NCI-H187 treated with DMSO at 0.1 percent for 48 hours (cell line): Measurements from ENCODE around the gene POMC.
"Not testable (repeated sequence)": the region's sequence is repeated elsewhere in the genome, so short reads cannot be mapped to it uniquely, and the experiment has no call there.

ENCODE experiments used
- DNase-seq: peaks from one replicate; lab custom pipeline; 2025; lab: John Stamatoyannopoulos, UW

The POMC gene

DNA sequence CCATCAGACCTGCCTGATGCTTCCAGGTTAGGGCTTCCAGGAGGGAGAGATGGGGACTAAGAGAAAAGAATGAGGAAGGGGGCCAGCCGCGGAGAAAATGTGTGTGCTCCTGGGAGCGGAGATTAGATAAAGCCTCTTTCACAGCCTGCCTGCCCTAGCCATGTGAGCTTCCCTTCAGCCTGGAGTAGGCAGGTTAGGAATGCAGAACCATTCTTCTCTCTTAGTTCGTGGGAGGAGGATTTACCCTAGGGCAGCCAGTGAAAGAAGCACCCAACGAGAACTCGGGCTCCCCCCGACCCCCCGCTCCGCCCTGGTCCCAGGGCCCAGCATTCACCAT, 36.1 kb downstream of the POMC start:
- no peak for DNase-seq

DNA sequence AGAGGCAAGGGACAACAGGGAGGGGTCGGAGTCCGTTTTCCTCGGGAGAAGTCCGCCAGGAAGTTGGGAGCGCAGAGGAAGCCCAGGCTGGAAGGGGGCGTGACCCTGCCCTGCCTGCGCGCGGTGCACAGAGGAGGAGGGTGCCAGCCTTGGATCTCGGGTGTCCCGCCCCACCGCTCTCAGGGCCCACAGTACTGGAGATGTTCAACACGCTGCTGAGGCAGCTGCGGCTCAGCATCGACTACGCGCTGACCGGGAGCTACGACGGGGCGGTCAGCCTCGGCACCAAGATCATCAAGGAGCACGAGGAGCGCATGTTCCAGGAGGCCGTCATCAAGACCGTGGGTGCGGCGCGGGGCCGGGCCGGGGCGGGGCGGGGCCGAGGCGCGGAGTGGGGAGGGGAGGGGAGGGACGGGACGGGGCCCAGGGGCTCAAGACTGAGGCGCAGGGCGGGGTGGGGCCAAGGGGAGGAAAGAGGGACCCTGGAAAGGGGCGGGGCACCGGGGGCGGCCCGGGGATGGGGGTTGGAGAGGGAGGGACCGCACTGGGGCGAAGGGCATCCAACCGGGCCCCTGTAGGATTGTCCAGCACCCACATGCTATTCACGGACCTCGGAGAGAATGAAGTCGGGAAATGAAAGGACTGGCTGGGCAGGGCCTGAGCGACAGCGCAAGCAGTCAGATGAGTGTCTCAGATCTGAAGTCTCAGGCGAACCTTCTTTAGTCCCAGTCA, 36.6 kb downstream of the POMC start:
- no peak for DNase-seq

DNA sequence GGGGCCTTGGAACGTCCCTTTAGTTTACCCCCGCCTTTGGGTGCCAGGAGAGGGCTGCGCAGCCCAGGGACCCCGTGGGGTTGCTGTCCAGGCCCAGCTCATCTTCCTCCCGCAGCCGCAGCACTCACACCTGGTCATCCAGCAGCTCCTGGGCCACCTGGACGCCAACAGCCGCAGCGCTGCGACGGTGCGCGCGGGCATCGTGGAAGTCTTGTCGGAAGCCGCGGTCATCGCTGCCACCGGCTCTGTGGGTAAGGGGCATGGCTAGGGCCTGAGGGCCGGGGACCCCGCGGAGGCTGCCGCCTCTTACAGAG, 37.2 kb downstream of the POMC start:
- no peak for DNase-seq

DNA sequence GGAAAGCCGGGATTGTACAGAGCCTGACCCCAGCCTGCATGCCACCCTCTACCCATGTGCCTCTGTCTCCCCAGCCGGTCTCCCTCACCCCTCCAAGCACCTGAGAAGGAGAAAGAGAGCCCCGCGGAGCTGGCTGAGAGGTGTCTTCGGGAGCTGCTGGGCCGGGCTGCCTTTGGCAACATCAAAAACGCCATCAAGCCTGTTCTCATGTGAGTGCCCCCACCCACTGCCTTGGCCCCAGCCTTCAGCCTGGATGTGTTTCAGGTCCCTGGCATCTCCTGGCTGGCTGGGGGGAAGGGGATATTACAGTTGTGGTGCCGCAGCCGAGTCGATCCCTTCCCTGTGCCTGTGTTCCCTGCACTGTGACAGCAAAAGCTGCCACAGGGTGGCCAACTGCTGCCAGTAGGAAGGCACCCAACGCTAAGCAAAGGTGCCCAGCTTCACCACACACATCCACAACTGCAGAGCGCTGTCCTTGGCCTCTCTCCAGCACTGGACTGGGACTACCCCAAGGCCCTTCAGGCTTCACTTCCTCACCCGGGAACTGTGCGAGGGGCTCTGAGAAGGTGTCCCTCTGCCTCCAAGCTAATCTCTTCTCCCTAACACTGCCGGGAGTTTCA, 38.4 kb downstream of the POMC start:
- DNase-seq: no peak

DNA sequence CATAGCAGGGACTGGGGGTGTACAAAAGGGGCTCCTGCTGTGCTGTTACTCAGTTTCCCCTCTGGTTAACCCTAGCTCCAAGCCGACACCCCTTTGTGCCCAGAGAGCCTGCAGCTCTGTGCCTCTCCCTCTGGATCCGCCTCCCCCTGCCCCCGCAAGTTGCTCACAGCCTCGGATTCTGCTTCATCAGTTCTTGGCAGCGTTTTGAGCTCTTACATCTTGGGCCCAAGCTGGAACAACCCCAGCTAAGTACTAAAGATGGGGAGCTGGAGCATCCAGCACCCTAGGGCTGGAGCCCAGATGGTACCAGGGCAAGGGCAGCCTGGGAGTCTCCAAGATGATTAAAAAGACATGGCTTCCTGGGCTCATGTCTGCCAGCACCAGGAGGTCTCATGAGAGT, 40.7 kb downstream of the POMC start:
- no peak for DNase-seq

DNA sequence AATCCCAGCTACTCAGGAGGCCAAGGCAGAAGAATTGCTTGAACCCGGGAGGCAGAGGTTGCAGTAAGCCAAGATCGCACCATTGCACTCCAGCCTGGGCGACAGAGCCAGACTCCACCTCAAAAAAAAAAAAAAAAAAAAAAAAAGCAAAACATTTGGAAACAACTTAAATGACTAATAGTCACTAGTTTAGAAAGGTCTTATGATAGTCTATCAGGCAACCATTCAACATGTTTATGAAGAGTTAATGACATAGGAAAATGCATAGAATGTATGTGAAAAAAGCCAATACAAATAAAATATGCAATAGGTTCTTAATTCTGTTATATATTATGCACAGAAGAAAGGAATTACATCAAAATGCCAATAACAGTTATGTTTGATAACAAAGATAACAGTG, 41.3 kb downstream of the POMC start:
- DNase-seq: not testable (repeated sequence)

DNA sequence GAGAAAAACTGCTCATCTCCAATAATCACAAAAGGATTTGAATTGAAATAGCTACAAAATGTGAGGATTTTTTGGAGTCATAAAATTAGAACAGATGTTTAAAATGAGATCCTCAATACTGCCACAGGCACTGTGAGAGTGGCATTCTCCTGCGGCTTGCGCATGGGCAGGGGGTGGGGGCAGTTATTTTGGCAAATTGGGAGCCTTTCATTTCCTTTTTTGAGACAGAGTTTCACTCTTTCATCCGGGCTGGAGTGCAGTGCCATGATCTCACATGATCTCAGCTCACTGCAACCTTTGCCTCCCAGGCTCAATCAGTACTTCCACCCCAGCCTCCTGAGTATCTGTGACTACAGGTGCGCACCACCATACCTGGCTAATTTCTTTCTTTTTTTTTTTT, 42.4 kb downstream of the POMC start:
- DNase-seq: no peak

DNA sequence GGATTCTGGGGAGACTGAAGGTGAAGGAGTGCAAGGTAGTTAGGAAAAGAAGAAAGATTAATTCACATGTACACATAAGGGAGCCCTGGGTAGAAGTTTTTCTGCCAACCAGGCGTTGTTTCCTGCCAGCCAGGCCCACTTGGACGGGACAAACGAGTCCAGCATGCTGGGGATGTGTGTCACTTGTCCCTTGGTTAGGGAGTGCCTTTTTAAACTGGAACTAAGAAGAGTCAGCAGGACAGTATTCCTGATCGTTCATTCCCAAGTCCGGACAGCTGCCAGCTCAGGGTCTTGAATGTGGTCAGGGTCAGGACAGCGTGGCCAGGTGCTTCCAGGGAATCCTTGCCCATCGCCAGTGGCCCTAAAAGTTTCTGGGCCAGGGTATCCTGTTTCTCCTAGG, 43.2 kb downstream of the POMC start:
- DNase-seq: no peak

DNA sequence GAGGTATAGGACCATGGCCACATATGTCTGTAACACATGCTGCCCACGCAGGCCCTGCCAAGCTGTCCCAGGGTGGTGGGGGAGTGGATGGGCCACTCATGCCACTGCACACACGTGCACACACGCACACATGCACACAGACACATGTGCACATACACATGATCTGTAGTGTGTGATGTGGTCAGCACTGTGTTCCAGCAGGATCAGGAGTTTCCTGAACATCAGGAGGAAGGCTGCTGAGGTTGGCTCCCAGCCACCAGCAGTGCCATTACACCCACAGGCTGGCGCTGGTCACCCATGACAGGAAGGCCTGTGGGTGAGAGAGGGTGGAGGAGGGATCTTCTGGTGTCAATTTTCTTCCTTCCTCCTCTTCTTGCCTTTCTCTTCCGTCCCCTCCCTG, 44.7 kb downstream of the POMC start:
- no peak for DNase-seq

DNA sequence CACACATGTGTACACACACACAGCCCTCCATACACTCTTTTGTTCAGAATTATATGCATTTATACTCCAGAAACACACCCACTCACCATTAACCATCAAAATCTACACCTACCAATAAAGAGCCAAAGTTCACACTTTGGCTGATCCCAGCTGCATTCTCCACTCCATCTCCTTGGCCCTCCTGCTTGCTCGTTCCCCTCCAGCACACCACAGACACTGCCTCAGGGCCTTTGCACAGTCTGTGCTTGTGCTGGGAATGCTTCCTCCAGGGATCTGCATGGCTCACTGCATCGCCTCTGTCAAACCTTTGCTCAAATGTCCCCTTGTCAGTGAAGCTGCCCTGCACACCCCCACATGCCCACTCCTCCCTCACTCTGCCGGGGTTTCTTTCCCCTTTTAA, 46.0 kb downstream of the POMC start:
- DNase-seq: no peak

DNA sequence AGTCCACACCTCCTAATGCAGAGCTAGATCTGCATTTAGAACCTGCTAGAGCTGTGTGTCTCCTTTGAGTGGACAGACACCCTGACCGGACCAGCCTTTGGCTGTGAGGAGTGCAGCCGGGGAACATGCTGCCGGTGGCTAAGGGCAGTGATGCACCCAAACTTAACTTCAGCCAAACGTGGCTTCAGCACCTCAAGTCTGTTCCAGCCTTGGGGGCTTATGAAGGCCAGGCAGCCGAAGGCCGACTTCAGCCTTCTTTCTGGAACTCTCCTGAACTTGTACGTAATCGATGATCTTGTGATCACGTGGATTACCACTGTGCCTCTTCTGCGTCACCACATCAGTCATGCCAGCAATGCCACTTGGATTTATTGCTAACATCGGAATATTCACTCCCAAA, 49.1 kb downstream of the POMC start:
- DNase-seq: no peak

DNA sequence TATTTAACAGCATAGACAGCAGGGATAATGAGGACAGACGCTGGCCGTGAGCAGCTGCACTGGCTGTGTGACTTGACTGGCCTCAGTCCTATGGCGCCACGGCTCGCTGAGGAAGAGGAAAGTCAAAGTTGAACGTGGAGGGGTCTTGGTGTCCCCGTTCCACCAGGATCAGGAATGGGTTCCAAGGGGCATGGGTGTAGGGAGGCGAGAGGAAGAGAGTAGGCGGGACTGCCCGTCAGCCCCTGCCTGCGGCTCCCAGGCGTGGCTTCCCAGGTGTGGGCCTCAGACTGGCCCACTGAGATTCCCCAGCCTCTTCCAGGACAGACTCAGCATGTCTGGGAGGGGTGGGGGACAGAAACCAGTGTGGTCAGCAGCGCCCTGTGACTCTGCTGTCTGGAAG, 51.4 kb downstream of the POMC start:
- DNase-seq: no peak

DNA sequence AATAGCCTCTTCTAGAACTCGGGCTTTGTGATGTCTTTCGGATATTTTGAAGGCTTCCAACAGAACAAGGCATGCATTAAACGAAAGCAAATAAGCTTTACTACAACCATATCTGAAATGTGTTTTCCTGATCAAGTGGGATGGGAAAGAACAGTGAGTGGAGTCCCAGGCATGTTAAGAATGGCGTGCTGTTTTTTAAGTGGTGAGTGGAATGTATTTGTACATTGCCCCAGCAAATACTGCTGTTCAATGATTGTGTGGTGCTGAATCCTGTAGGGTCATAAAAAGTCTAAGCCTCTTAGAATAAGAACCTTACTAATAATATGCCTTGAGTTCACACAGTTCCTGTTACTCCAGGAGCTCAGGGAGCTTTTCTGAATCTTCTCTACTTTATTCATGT, 52.5 kb downstream of the POMC start:
- DNase-seq: no peak

DNA sequence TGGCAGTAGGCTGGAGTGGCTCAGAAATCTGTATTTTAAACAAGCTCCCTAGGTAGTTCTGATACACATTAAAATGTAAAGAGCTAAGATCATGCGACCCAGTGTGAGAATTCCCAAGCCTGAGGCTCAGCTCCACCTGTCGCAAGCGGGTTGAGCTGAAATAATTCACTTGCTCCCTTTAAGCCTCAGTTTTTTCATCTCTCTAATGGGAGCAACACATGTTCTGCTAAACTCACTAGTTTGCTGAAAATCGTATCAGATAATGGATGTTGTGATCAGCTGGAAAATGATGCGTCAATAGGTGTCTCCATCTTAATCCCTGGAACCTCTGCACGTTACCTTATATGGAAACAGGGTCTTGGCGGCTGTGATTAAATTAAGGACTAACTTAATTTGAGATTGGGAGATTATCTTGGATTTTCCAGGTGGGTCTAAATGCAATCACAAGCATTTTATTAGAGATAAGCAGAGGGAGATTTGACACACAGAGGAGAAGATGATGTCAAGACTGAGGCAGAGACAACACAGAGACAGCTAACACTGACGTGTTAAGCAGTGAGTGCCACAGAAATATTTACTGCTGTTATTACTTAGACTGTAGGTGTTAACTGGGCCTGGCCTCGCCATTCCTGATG, 53.0 kb downstream of the POMC start:
- DNase-seq: no peak

DNA sequence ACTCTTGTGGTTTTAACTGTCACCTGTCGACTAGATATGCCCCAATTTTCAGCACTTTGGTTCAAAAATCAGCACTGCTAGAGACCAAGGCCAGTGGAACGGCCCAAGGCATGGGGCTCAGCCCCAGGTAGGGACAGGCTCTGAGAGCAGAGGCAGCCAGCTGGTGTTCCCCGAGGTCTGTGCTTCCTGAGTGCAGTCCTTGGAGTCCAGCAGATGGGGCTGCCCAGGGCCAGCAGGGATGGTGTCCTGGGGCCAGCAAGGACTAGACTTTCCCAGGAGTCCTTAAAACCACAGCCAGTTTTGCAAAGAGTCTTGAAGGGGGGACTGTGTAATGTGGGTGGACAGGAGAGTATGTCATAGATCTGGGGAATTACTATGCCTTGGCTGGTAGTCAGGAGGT, 56.3 kb downstream of the POMC start:
- DNase-seq: no peak
